ENCODE measurements around the gene MDFIC.

GRCh38 chr7:114976666-114977065 lies 54.8 kb downstream of the MDFIC start:
- no peak for TF ChIP-seq CTCF (IDR thresholded peaks at IDR 0.05; ENCODE audit: low read depth, low read length, missing input control)
- no peak for TF ChIP-seq RAD21 (IDR thresholded peaks at IDR 0.05)
- TF ChIP-seq YY1 (IDR thresholded peaks at IDR 0.05): no peak
- TF ChIP-seq EGR1 (IDR thresholded peaks at IDR 0.05; ENCODE audit: low read depth in 2 of 2): no peak

Measured in liver (tissue), 3 donors.